ENCODE measurements around the gene EHHADH.

The EHHADH gene

DNA sequence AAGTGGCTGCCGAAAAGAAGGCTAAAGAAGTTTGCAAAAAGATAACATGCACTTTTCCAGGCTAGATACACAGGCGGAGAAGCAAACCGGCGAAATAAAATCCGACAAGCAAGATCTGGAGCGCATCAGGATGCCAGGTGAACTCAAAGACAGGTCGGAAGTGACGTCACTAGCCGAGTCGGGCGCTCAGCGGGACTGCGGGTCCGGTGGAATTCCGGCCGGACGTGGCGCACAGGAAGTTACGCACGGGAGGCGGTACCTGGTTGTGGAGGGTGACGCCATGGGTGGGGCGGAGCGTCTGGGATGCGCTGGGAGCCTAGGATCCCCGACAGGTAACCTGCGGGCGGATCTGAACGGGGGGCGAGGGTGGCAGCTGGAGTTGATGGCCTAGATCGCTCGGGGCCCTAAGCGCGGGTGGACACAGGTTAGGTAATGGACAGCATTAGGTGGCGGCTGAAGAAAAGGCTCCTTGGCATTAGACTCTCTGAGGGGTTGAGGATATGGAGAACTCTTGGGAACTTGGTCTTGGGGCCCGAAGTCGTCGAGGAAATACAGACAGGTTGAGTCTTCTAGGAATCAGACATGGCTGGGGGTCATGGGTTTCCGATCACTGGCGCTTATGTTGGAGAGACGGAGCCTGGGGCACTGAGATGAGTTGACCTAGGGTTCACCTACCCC, 29.0 kb upstream of the EHHADH start (continued):
- TF ChIP-seq REPIN1 (tag by site-specific recombination; IDR thresholded peaks at IDR 0.05; ENCODE audit: low read depth) (no peak), ZNF26 (tag by site-specific recombination; IDR thresholded peaks at IDR 0.05) (no peak), ZNF37A (tag by site-specific recombination; IDR thresholded peaks at IDR 0.05) (no peak), ZBTB48 (tag by site-specific recombination; IDR thresholded peaks at IDR 0.05) (peak; percentile 52; the same call in 1 of the 2 replicates), ZBTB7A (tag by site-specific recombination; IDR thresholded peaks at IDR 0.05; ENCODE audit: low read depth) (no peak), ZNF660 (tag by site-specific recombination; IDR thresholded peaks at IDR 0.05) (peak; percentile 73), SP7 (tag by site-specific recombination; IDR thresholded peaks at IDR 0.05) (peak; percentile 79), KLF10 (tag by site-specific recombination; IDR thresholded peaks at IDR 0.05) (no peak), KLF16 (tag by site-specific recombination; IDR thresholded peaks at IDR 0.05) (peak; percentile 61; the same call in 1 of the 2 replicates), MZF1 (tag by site-specific recombination; IDR thresholded peaks at IDR 0.05; ENCODE audit: borderline replicate concordance) (no peak), ELK4 (IDR thresholded peaks at IDR 0.05; ENCODE audit: borderline replicate concordance, low read depth, low read length) (peak; percentile 70; the same call in 1 of the 2 replicates), SP2 (tag by site-specific recombination; IDR thresholded peaks at IDR 0.05) (peak; percentile 91), ZNF266 (tag by site-specific recombination; IDR thresholded peaks at IDR 0.05; ENCODE audit: low read depth) (no peak), ZNF174 (tag by site-specific recombination; IDR thresholded peaks at IDR 0.05) (no peak), ZSCAN30 (tag by site-specific recombination; IDR thresholded peaks at IDR 0.05) (peak; percentile 16; the same call in 1 of the 2 replicates), ZNF610 (tag by site-specific recombination; IDR thresholded peaks at IDR 0.05; ENCODE audit: borderline replicate concordance) (peak; percentile 61; the same call in 1 of the 2 replicates), HIC1 (tag by site-specific recombination; IDR thresholded peaks at IDR 0.05) (peak; percentile 64), ZNF280D (tag by site-specific recombination; IDR thresholded peaks at IDR 0.05) (peak; percentile 39; the same call in 1 of the 2 replicates), ZNF600 (tag by site-specific recombination; IDR thresholded peaks at IDR 0.05) (peak; percentile 24; the same call in 1 of the 2 replicates), ZBTB17 (tag by site-specific recombination; IDR thresholded peaks at IDR 0.05) (peak; percentile 88)
- TF ChIP-seq, protein P1, sequence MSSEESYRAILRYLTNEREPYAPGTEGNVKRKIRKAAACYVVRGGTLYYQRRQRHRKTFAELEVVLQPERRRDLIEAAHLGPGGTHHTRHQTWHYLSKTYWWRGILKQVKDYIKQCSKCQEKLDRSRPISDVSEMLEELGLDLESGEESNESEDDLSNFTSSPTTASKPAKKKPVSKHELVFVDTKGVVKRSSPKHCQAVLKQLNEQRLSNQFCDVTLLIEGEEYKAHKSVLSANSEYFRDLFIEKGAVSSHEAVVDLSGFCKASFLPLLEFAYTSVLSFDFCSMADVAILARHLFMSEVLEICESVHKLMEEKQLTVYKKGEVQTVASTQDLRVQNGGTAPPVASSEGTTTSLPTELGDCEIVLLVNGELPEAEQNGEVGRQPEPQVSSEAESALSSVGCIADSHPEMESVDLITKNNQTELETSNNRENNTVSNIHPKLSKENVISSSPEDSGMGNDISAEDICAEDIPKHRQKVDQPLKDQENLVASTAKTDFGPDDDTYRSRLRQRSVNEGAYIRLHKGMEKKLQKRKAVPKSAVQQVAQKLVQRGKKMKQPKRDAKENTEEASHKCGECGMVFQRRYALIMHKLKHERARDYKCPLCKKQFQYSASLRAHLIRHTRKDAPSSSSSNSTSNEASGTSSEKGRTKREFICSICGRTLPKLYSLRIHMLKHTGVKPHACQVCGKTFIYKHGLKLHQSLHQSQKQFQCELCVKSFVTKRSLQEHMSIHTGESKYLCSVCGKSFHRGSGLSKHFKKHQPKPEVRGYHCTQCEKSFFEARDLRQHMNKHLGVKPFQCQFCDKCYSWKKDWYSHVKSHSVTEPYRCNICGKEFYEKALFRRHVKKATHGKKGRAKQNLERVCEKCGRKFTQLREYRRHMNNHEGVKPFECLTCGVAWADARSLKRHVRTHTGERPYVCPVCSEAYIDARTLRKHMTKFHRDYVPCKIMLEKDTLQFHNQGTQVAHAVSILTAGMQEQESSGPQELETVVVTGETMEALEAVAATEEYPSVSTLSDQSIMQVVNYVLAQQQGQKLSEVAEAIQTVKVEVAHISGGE (tag by site-specific recombination; conservative IDR thresholded peaks at IDR 0.05; ENCODE audit: low read depth): peak; percentile 96
- TF ChIP-seq, protein P2, sequence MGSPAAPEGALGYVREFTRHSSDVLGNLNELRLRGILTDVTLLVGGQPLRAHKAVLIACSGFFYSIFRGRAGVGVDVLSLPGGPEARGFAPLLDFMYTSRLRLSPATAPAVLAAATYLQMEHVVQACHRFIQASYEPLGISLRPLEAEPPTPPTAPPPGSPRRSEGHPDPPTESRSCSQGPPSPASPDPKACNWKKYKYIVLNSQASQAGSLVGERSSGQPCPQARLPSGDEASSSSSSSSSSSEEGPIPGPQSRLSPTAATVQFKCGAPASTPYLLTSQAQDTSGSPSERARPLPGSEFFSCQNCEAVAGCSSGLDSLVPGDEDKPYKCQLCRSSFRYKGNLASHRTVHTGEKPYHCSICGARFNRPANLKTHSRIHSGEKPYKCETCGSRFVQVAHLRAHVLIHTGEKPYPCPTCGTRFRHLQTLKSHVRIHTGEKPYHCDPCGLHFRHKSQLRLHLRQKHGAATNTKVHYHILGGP (tag by site-specific recombination; IDR thresholded peaks at IDR 0.05): peak; percentile 94
- TF ChIP-seq, protein P3, sequence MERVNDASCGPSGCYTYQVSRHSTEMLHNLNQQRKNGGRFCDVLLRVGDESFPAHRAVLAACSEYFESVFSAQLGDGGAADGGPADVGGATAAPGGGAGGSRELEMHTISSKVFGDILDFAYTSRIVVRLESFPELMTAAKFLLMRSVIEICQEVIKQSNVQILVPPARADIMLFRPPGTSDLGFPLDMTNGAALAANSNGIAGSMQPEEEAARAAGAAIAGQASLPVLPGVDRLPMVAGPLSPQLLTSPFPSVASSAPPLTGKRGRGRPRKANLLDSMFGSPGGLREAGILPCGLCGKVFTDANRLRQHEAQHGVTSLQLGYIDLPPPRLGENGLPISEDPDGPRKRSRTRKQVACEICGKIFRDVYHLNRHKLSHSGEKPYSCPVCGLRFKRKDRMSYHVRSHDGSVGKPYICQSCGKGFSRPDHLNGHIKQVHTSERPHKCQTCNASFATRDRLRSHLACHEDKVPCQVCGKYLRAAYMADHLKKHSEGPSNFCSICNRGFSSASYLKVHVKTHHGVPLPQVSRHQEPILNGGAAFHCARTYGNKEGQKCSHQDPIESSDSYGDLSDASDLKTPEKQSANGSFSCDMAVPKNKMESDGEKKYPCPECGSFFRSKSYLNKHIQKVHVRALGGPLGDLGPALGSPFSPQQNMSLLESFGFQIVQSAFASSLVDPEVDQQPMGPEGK (tag by site-specific recombination; IDR thresholded peaks at IDR 0.05): peak; percentile 65
